ENCODE data around the gene LRRC4C. TPM values are rescaled to one million over a fixed set of nuclear protein-coding genes. Genes with fewer than 3 reads are reported as not detected.

Gene LRRC4C
- total RNA-seq, 1 donor from 2014 or later, result 16.9 TPM

- Mint-ChIP-seq H3K36me3 (no peaks in the 10 kb centered on the region), H3K27ac (no peak overlapping the region)
Measured at GRCh38 chr11:41400819-41401382, 58.6 kb downstream of the LRRC4C start.

GRCh38 chr11:41400124-41400523 is 59.3 kb downstream of the LRRC4C start:
- H3K4me3 Mint-ChIP-seq, result no peak overlapping the region
- no peak overlapping the region for H3K27ac Mint-ChIP-seq
- peaks cover 37% of the 10 kb centered on the region for H3K4me1 Mint-ChIP-seq
- no peaks in the 10 kb centered on the region for H3K9me3 Mint-ChIP-seq
- no peak for TF ChIP-seq CTCF (IDR thresholded peaks at IDR 0.05; ENCODE audit: unreplicated experiment)
- no peak for DNase-seq (ENCODE audit: low spot score in 2 of 2, unreplicated experiment in 2 of 2)
- no peaks in the 10 kb centered on the region for H3K36me3 Mint-ChIP-seq
- H3K27me3 Mint-ChIP-seq (ENCODE audit: low read depth), result peaks cover 13% of the 10 kb centered on the region

More at GRCh38 chr11:41400819-41401382, 58.6 kb downstream of the LRRC4C start:
- Mint-ChIP-seq H3K9me3 (no peaks in the 10 kb centered on the region), H3K4me3 (no peak overlapping the region), H3K4me1 (peaks cover 37% of the 10 kb centered on the region), H3K27me3 (ENCODE audit: low read depth) (peaks cover 15% of the 10 kb centered on the region)
- no peak for DNase-seq (ENCODE audit: low spot score in 2 of 2, unreplicated experiment in 2 of 2)
- TF ChIP-seq CTCF (IDR thresholded peaks at IDR 0.05; ENCODE audit: unreplicated experiment), result no peak

GRCh38 chr11:41399323-41399722 is 60.1 kb downstream of the LRRC4C start:
- H3K27ac Mint-ChIP-seq, result no peak overlapping the region
- H3K9me3 Mint-ChIP-seq, result no peaks in the 10 kb centered on the region
- DNase-seq (ENCODE audit: low spot score in 2 of 2, unreplicated experiment in 2 of 2), result no peak
- peaks cover 12% of the 10 kb centered on the region for H3K27me3 Mint-ChIP-seq (ENCODE audit: low read depth)
- peaks cover 34% of the 10 kb centered on the region for H3K4me1 Mint-ChIP-seq
- H3K36me3 Mint-ChIP-seq, result no peaks in the 10 kb centered on the region
- TF ChIP-seq CTCF (IDR thresholded peaks at IDR 0.05; ENCODE audit: unreplicated experiment), result no peak
- H3K4me3 Mint-ChIP-seq, result no peak overlapping the region

- Mint-ChIP-seq H3K4me1 (peaks cover 30% of the 10 kb centered on the region), H3K27ac (no peak overlapping the region)
Measured at GRCh38 chr11:41398175-41398574, 61.3 kb downstream of the LRRC4C start.

GRCh38 chr11:41394521-41395195 is 64.8 kb downstream of the LRRC4C start:
- Mint-ChIP-seq H3K27me3 (ENCODE audit: low read depth) (peaks cover 8% of the 10 kb centered on the region), H3K9me3 (no peaks in the 10 kb centered on the region), H3K36me3 (no peaks in the 10 kb centered on the region), H3K4me3 (no peak overlapping the region), H3K4me1 (peaks cover 28% of the 10 kb centered on the region), H3K27ac (no peak overlapping the region)
- no peak for TF ChIP-seq CTCF (IDR thresholded peaks at IDR 0.05; ENCODE audit: unreplicated experiment)
- no peak for DNase-seq (ENCODE audit: low spot score in 2 of 2, unreplicated experiment in 2 of 2)

More at GRCh38 chr11:41398175-41398574, 61.3 kb downstream of the LRRC4C start:
- Mint-ChIP-seq H3K27me3 (ENCODE audit: low read depth) (peaks cover 8% of the 10 kb centered on the region), H3K9me3 (no peaks in the 10 kb centered on the region), H3K36me3 (no peaks in the 10 kb centered on the region), H3K4me3 (no peak overlapping the region)
- no peak for DNase-seq (ENCODE audit: low spot score in 2 of 2, unreplicated experiment in 2 of 2)
- no peak for TF ChIP-seq CTCF (IDR thresholded peaks at IDR 0.05; ENCODE audit: unreplicated experiment)

Measured in mesothelial cell of epicardium (in vitro differentiated cells).